Measurements from ENCODE around the gene HIPK2. TPM values are rescaled to one million over a fixed set of nuclear protein-coding genes. Genes with fewer than 3 reads are reported as not detected.

The HIPK2 gene
- total and polyA plus RNA-seq, 2 of the 4 experiments (the other 2 are of a cell fraction): 22.0 to 27.1 TPM

- Histone ChIP-seq H3K4me2 (ENCODE audit: low read depth, low read length) (no peak overlapping the region), H4K91ac (ENCODE audit: insufficient read depth, low read depth, low read length) (no peak overlapping the region), H3K27ac (ENCODE audit: insufficient read depth, low read length) (no peak overlapping the region), H2AK5ac (ENCODE audit: low read depth, low read length) (no peak overlapping the region), H4K5ac (ENCODE audit: low read depth, low read length) (no peak overlapping the region), H3K9me1 (ENCODE audit: insufficient read depth, low read length) (peaks cover 65% of the 10 kb centered on the region), H2BK120ac (ENCODE audit: low read depth, low read length) (no peak overlapping the region), H2AFZ (replicated peaks; ENCODE audit: low read length, poor library complexity) (no peak overlapping the region), H3K27me3 (ENCODE audit: control insufficient read depth, insufficient read depth, low read length) (no peaks in the 10 kb centered on the region), H3K23ac (ENCODE audit: low read depth, low read length) (no peak overlapping the region), H4K20me1 (ENCODE audit: insufficient read depth, low read length) (peaks cover 99% of the 10 kb centered on the region), H3K4me1 (ENCODE audit: control insufficient read depth, insufficient read depth, low read length) (peaks cover 52% of the 10 kb centered on the region), H3K79me1 (ENCODE audit: low read depth in 1 of 2, low read length in 2 of 2) (peaks cover 34 to 95% of the 10 kb centered on the region in 2 experiments), H2BK5ac (ENCODE audit: low read depth, low read length, poor library complexity, severe bottlenecking) (no peak overlapping the region), H3K4me3 (ENCODE audit: insufficient read depth, low read depth, low read length) (no peak overlapping the region), H2AK9ac (replicated peaks; ENCODE audit: low read depth, low read length, poor library complexity) (no peak overlapping the region), H3K4ac (ENCODE audit: low read depth, low read length) (no peak overlapping the region), H2BK15ac (ENCODE audit: low read depth, low read length) (no peak overlapping the region), H3K9me3 (ENCODE audit: control insufficient read depth, insufficient read depth, low read length) (no peaks in the 10 kb centered on the region), H3K56ac (ENCODE audit: extremely low read depth, insufficient read depth, low read length) (no peak overlapping the region), H2BK20ac (ENCODE audit: low read depth, low read length) (no peak overlapping the region), H3K18ac (ENCODE audit: low read depth, low read length) (no peak overlapping the region), H3K9ac (ENCODE audit: low read depth, low read length) (no peak overlapping the region), H3K14ac (replicated peaks; ENCODE audit: low read depth, low read length) (no peak overlapping the region), H4K8ac (ENCODE audit: low read depth in 2 of 2, low read length in 2 of 2) (no peak overlapping the region), H3K36me3 (ENCODE audit: control insufficient read depth, insufficient read depth, low read length) (peaks cover 33% of the 10 kb centered on the region)
- DNase-seq (no peak), ATAC-seq (ENCODE audit: low read depth) (no peak)
- dilution Hi-C loops (cut with HindIII; ENCODE audit: low sequenced_read_pairs, unreplicated experiment): no loop called here
- intact Hi-C loops (cut with micrococcal nuclease): no loop called here
- BruUV-seq (replicated peaks): no TSS peak
- in situ Hi-C loops (cut with MboI; ENCODE audit: low sequenced_read_pairs): no loop called here
- 86% methylated on average over 15 of the region's 17 CpGs; no CpG with 5 or more reads in 1 of the 2 experiments for WGBS, 2 experiments (ENCODE audit: extremely low coverage in 2 of 2, insufficient read length in 1 of 2)
- ChIA-PET CTCF (no interaction called here), POLR2A (ENCODE audit: unreplicated experiment) (no interaction called here)
- TF ChIP-seq USF2 (IDR thresholded peaks at IDR 0.05; ENCODE audit: low read depth, low read length): no peak
- TF ChIP-seq CEBPB (IDR thresholded peaks at IDR 0.05; ENCODE audit: low read depth, low read length): peak; percentile 52; the same call in 1 of the 2 replicates
Observed at GRCh38 chr7:139739863-139740597, 37.8 kb downstream of the HIPK2 start.

Data from IMR-90 (cell line).